Type B pancreatic cell (in vitro differentiated cells): Measurements from ENCODE around the gene ARHGEF16. TPM values are rescaled to one million over a fixed set of nuclear protein-coding genes. Genes with fewer than 3 reads are reported as not detected.
A peak's percentile ranks its signal among the peaks of the same experiment; 100 is the strongest.

Experiments used
- DNase-seq: peaks from one replicate; pipeline ENCODE4 v3.0.0; 2021; ENCODE audit warnings: mixed read lengths; ENCODE audit not compliant: unreplicated experiment; ENCODE audit errors: extremely low spot score
- H3K27ac Mint-ChIP-seq: 2 replicates; pipeline ENCODE4 v1.8.0; 2021; ENCODE audit warnings: mild to moderate bottlenecking, mixed read lengths
- H3K27me3 Mint-ChIP-seq: 2 replicates; pipeline ENCODE4 v1.8.0; 2021; ENCODE audit warnings: mixed read lengths
- H3K36me3 Mint-ChIP-seq: 2 replicates; pipeline ENCODE4 v1.8.0; 2021; ENCODE audit warnings: mixed read lengths
- H3K4me1 Mint-ChIP-seq: one replicate; pipeline ENCODE4 v1.8.0; 2021; ENCODE audit warnings: mixed read lengths; ENCODE audit not compliant: unreplicated experiment
- H3K4me3 Mint-ChIP-seq: 2 replicates; pipeline ENCODE4 v1.8.0; 2021; ENCODE audit warnings: mild to moderate bottlenecking, mixed read lengths
- H3K9me3 Mint-ChIP-seq: 2 replicates; pipeline ENCODE4 v1.8.0; 2021; ENCODE audit warnings: mixed read lengths
- CTCF ChIP-seq: fragments of 200-600 bp; sonication (generic); conservative IDR thresholded peaks from 2 replicates; pipeline ENCODE4 v1.5.0; 2021; ENCODE audit warnings: antibody characterized with exemption, mild to moderate bottlenecking
- total RNA-seq: library from RNA; stranded (reverse); gene quantifications from 2 replicates; pipeline ENCODE4 v1.2.1, GENCODE V29; 2021; ENCODE audit warnings: low replicate concordance

ARHGEF16 gene
- total RNA-seq, 1 donor from 2014 or later = 16.1 TPM

GRCh38 chr1:3441410-3441847 lies 13.0 kb upstream of the ARHGEF16 start:
- no peak for DNase-seq
- Mint-ChIP-seq H3K27me3 (peaks cover 20% of the 10 kb centered on the region), H3K36me3 (no peaks in the 10 kb centered on the region), H3K9me3 (no peaks in the 10 kb centered on the region), H3K27ac (peak overlapping the region; percentile 45), H3K4me3 (peak overlapping the region; percentile 44), H3K4me1 (peaks cover 16% of the 10 kb centered on the region)
- TF ChIP-seq CTCF = no peak

DNA sequence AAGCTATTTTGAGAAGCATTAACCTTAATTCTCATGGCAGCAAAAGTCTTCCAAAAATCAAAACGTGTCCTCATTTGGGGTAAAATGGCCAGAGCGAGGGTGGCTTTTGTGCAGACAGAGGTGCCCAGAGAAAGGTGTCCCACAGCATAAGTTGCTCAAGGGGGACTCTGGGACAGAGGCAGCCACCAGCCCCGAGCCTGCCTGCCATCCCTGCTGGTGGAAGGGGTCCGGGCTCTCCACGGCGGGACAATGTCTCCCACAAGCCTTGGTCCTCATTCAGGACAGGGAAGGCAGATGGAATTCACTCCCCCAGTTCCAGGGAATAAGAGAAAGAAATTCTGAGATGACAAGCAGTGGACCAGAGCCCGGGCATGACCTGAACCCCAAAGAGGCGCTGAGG lies 12.6 kb upstream of the ARHGEF16 start:
- DNase-seq = no peak
- TF ChIP-seq CTCF = no peak
- Mint-ChIP-seq H3K9me3 (no peaks in the 10 kb centered on the region), H3K27ac (peak overlapping the region; percentile 45), H3K4me1 (peaks cover 16% of the 10 kb centered on the region), H3K4me3 (no peak overlapping the region), H3K36me3 (no peaks in the 10 kb centered on the region), H3K27me3 (peaks cover 20% of the 10 kb centered on the region)

GRCh38 chr1:3442331-3442730 lies 12.1 kb upstream of the ARHGEF16 start:
- H3K36me3 Mint-ChIP-seq = no peaks in the 10 kb centered on the region

DNA sequence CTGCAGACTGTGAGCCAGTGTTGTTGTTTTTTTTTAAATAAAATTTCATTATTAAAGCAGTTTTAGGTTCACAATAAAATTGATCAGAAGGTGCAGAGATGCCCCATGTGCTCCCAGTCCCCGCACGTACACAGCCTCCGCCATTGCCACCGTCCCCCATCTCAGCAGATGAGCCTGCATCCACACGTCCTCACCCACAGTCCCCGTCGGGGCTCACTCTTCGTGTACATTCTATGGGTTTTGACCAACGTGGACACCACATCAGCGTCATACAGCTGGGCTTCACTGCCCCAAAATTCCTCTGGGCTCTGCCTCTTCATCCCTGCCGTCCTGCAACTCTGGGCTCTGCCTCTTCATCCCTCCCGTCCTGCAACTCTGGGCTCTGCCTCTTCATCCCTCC lies 11.6 kb upstream of the ARHGEF16 start:
- Mint-ChIP-seq H3K36me3 (no peaks in the 10 kb centered on the region), H3K27ac (no peak overlapping the region)

More at GRCh38 chr1:3442331-3442730, 12.1 kb upstream of the ARHGEF16 start:
- no peak for TF ChIP-seq CTCF
- DNase-seq = no peak
- no peak overlapping the region for H3K4me3 Mint-ChIP-seq
- H3K27me3 Mint-ChIP-seq = peaks cover 20% of the 10 kb centered on the region
- peaks cover 16% of the 10 kb centered on the region for H3K4me1 Mint-ChIP-seq
- no peaks in the 10 kb centered on the region for H3K9me3 Mint-ChIP-seq
- no peak overlapping the region for H3K27ac Mint-ChIP-seq

GRCh38 chr1:3443807-3444206 lies 10.7 kb upstream of the ARHGEF16 start:
- Mint-ChIP-seq H3K27me3 (peaks cover 21% of the 10 kb centered on the region), H3K4me1 (peaks cover 16% of the 10 kb centered on the region), H3K36me3 (no peaks in the 10 kb centered on the region), H3K9me3 (no peaks in the 10 kb centered on the region), H3K27ac (no peak overlapping the region), H3K4me3 (no peak overlapping the region)
- TF ChIP-seq CTCF = no peak
- no peak for DNase-seq

More for the DNA sequence above, 11.6 kb upstream of the ARHGEF16 start:
- no peak overlapping the region for H3K4me3 Mint-ChIP-seq
- DNase-seq = no peak
- peaks cover 20% of the 10 kb centered on the region for H3K27me3 Mint-ChIP-seq
- no peak for TF ChIP-seq CTCF
- peaks cover 16% of the 10 kb centered on the region for H3K4me1 Mint-ChIP-seq
- no peaks in the 10 kb centered on the region for H3K9me3 Mint-ChIP-seq

DNA sequence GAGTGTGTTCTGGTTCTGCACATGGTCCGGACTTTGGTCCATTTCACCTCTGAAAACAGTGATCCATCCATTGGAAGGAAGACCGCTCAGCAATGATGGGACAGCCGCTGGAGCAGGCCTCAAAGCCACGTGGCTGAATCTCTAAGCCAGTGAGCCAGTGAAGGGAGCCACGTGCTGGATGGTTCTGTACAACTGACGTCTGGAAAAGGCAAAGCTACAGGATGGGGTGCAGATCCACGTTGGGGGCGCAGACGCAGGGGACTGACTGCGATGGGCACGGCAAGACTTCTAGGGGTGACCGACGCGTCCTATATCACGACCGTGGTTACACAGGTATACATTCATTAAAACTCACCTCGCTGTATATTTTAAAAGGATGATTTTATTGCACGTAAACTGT lies 10.2 kb upstream of the ARHGEF16 start:
- no peaks in the 10 kb centered on the region for H3K36me3 Mint-ChIP-seq
- no peak for DNase-seq
- no peak overlapping the region for H3K4me3 Mint-ChIP-seq
- H3K27me3 Mint-ChIP-seq = peaks cover 23% of the 10 kb centered on the region
- H3K9me3 Mint-ChIP-seq = no peaks in the 10 kb centered on the region
- peaks cover 16% of the 10 kb centered on the region for H3K4me1 Mint-ChIP-seq
- TF ChIP-seq CTCF = no peak
- no peak overlapping the region for H3K27ac Mint-ChIP-seq
